Transverse colon (tissue), 4 donors: Measurements from ENCODE around the gene BLID. TPM values are rescaled to one million over a fixed set of nuclear protein-coding genes. Genes with fewer than 3 reads are reported as not detected.

Experiments used
- DNase-seq: peaks from one replicate; pipeline ENCODE4 v3.0.0-alpha.2; 2019
- H3K27ac ChIP-seq, 4 donors: fragments of 200-600 bp; sonication (generic); 2 replicates each; pipeline ENCODE4 v1.5.1; 2016 to 2018; ENCODE audit warnings: inconsistent platforms in 4 of 4
- H3K27me3 ChIP-seq: fragments of 200-600 bp; sonication (generic); 2 replicates; pipeline ENCODE4 v1.5.1; 2017; ENCODE audit warnings: inconsistent platforms
- H3K36me3 ChIP-seq, 4 donors: fragments of 200-600 bp; sonication (generic); 2 replicates each; pipeline ENCODE4 v1.5.1; 2017 to 2019; ENCODE audit warnings: inconsistent platforms in 4 of 4
- H3K4me1 ChIP-seq, 4 donors: fragments of 200-600 bp; sonication (generic); 2 replicates each; pipeline ENCODE4 v1.5.1; 2017 to 2020; ENCODE audit warnings: inconsistent platforms in 4 of 4
- H3K4me3 ChIP-seq, 4 donors: fragments of 200-600 bp; sonication (generic); 1 replicate in 1 of 4; 2 replicates in 3 of 4; pipeline versions ENCODE4 v1.5.1 to v1.6.1; 2017 to 2019; ENCODE audit warnings: inconsistent platforms in 4 of 4
- H3K9me3 ChIP-seq, 2 donors: fragments of 200-600 bp; sonication (generic); 2 replicates each; pipeline ENCODE4 v1.5.1; 2017 to 2019; ENCODE audit warnings: inconsistent platforms in 2 of 2
- CTCF ChIP-seq, 5 experiments: fragments of 200-600 bp in 3 of 5; fragments of 450-650 bp in 2 of 5; sonication (generic) in 3 of 5; IDR thresholded peaks; 1 replicate in 2 of 5; 2 replicates in 3 of 5; pipeline ENCODE4 v1.5.1; 2016 to 2017; ENCODE audit warnings: antibody characterized with exemption in 5 of 5, inconsistent platforms in 3 of 5, mild to moderate bottlenecking in 2 of 5, moderate library complexity in 1 of 5
- EP300 ChIP-seq: sonication (generic); formaldehyde crosslinking; IDR thresholded peaks from one replicate; pipeline ENCODE4 v1.6.1; 2017; ENCODE audit warnings: antibody characterized with exemption, low read depth
- POLR2A ChIP-seq: fragments of 450-650 bp; IDR thresholded peaks from one replicate; pipeline ENCODE4 v1.6.1; 2016; ENCODE audit warnings: antibody characterized with exemption, mild to moderate bottlenecking, moderate library complexity
- POLR2AphosphoS5 ChIP-seq, 3 donors: sonication (generic); formaldehyde crosslinking; IDR thresholded peaks; one replicate each; pipeline ENCODE4 v1.6.1; 2016; ENCODE audit warnings: antibody characterized with exemption in 3 of 3
- WGBS, 2 donors: methylation state at CpG; one replicate each; pipeline ENCODE4 v1.1.5; 2018; ENCODE audit warnings: low coverage in 1 of 2; 5-methylcytosine and 5-hydroxymethylcytosine counted together
- in situ Hi-C, 4 donors: fragments of 200-750 bp; cut with MboI; loops; one replicate each; pipeline versions ENCODE4 v1.15.0 to v1.15.1; 2017; ENCODE audit warnings: low sequenced_read_pairs in 3 of 4, low pct_ligation_motif_present in 1 of 4, low pct_unique_long_range_greater_than_20kb in 1 of 4
- intact Hi-C: fragments of 100-400 bp; cut with DNase I; formaldehyde crosslinking; loops from one replicate; pipeline ENCODE4 v1.15.1; 2023; ENCODE audit warnings: low total_unique reads
- total RNA-seq, 4 donors: library from RNA; depleted of rRNA; stranded (reverse); fragments of >200 nt; gene quantifications; one replicate each; pipeline ENCODE4 v1.1.0, GENCODE V29; 2016

Gene BLID
- total RNA-seq, 4 donors from 2014 or later, result not detected

GRCh38 chr11:122082205-122082604 lies 33.8 kb downstream of the BLID start:
- H3K4me1 ChIP-seq, result peaks cover 0 to 2% (median 0%) of the 10 kb centered on the region in 4 donors
- no peak overlapping the region for H3K27ac ChIP-seq
- H3K36me3 ChIP-seq, result no peaks in the 10 kb centered on the region
- DNase-seq, result no peak
- TF ChIP-seq CTCF (IDR thresholded peaks at IDR 0.05) (no peak), EP300 (no peak), POLR2AphosphoS5 (IDR thresholded peaks at IDR 0.05) (no peak), POLR2A (no peak)
- in situ Hi-C loops, result no loop called here
- intact Hi-C loops, result no loop called here
- WGBS, 2 donors, result 90 to 91% methylated on average over 2 of the region's 2 CpGs
- H3K9me3 ChIP-seq, result no peaks in the 10 kb centered on the region
- no peak overlapping the region for H3K4me3 ChIP-seq
- no peaks in the 10 kb centered on the region for H3K27me3 ChIP-seq

GRCh38 chr11:122081073-122081472 lies 34.9 kb downstream of the BLID start:
- in situ Hi-C loops, result no loop called here
- H3K4me3 ChIP-seq, result no peak overlapping the region
- H3K9me3 ChIP-seq, result no peaks in the 10 kb centered on the region

GRCh38 chr11:122077459-122077858 lies 38.6 kb downstream of the BLID start:
- no peaks in the 10 kb centered on the region for H3K36me3 ChIP-seq
- H3K27ac ChIP-seq, result no peak overlapping the region
- in situ Hi-C loops (no loop called here), intact Hi-C loops (no loop called here)
- H3K27me3 ChIP-seq, result no peaks in the 10 kb centered on the region
- no peaks in the 10 kb centered on the region for H3K4me1 ChIP-seq
- no peak overlapping the region for H3K4me3 ChIP-seq
- no peaks in the 10 kb centered on the region for H3K9me3 ChIP-seq
- no peak for TF ChIP-seq POLR2A
- TF ChIP-seq CTCF (IDR thresholded peaks at IDR 0.05), result no peak
- TF ChIP-seq POLR2AphosphoS5 (IDR thresholded peaks at IDR 0.05), result no peak
- TF ChIP-seq EP300, result no peak
- no peak for DNase-seq
- 91 to 92% methylated on average over 1 of the region's 1 CpG for WGBS, 2 donors

More at GRCh38 chr11:122081073-122081472, 34.9 kb downstream of the BLID start:
- intact Hi-C loops, result no loop called here
- H3K27ac ChIP-seq, result no peak overlapping the region
- no peaks in the 10 kb centered on the region for H3K27me3 ChIP-seq
- peaks cover 0 to 2% (median 0%) of the 10 kb centered on the region in 4 donors for H3K4me1 ChIP-seq
- TF ChIP-seq POLR2AphosphoS5 (IDR thresholded peaks at IDR 0.05), result no peak
- no peak for TF ChIP-seq EP300
- no peak for TF ChIP-seq POLR2A
- no peak for TF ChIP-seq CTCF (IDR thresholded peaks at IDR 0.05)
- H3K36me3 ChIP-seq, result no peaks in the 10 kb centered on the region
- no peak for DNase-seq

- in situ Hi-C loops, result no loop called here
- DNase-seq, result no peak
- Histone ChIP-seq H3K36me3 (no peaks in the 10 kb centered on the region), H3K4me1 (no peaks in the 10 kb centered on the region), H3K27me3 (no peaks in the 10 kb centered on the region), H3K4me3 (no peak overlapping the region), H3K9me3 (no peaks in the 10 kb centered on the region), H3K27ac (no peak overlapping the region)
- WGBS, 2 donors, result 74% methylated on average over 5 to 6 of the region's 6 CpGs
- intact Hi-C loops, result no loop called here
- TF ChIP-seq EP300, result no peak
- TF ChIP-seq CTCF (IDR thresholded peaks at IDR 0.05), result no peak
- no peak for TF ChIP-seq POLR2AphosphoS5 (IDR thresholded peaks at IDR 0.05)
- no peak for TF ChIP-seq POLR2A
Observed at GRCh38 chr11:122076512-122077120, 39.4 kb downstream of the BLID start.
